ENCODE measurements around the gene CTAG1B.
"Not testable (repeated sequence)": the region's sequence is repeated elsewhere in the genome, so short reads cannot be mapped to it uniquely, and the experiment has no call there.

DNA sequence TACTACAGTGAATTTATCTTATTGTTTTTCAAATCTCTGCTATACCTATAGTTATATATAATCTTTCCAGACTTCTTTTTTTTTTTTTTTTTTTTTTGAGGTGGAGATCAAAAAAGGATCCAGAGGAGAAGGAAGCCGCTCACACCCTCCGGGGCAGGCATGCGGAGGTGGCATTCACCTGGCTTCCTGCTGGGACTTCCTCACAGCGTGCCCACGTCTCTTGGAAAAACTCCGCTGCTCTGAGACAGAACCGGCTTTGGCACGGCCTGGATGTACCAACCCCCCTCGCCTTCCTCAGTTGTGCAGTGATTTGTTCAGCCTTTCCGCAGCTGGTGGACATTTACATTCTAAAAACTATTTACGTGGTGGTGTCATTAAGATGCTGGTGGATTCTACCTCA lies 11.1 kb downstream of the CTAG1B start:
- not testable (repeated sequence) for TF ChIP-seq ZNF565 (CRISPR knock-in tag; conservative IDR thresholded peaks at IDR 0.05; ENCODE audit: low read depth); ZFP30 (CRISPR knock-in tag; IDR thresholded peaks at IDR 0.05); TCF4 (CRISPR knock-in tag; IDR thresholded peaks at IDR 0.05; ENCODE audit: borderline replicate concordance); CSRNP3 (CRISPR knock-in tag; IDR thresholded peaks at IDR 0.05); ESRRG (CRISPR knock-in tag; IDR thresholded peaks at IDR 0.05); BACH2 (CRISPR knock-in tag; IDR thresholded peaks at IDR 0.05; ENCODE audit: borderline replicate concordance); PPARA (CRISPR knock-in tag; IDR thresholded peaks at IDR 0.05; ENCODE audit: borderline replicate concordance)
